Measurements from ENCODE around the gene NEO1.

NEO1 gene

GRCh38 chr15:73335471-73335870, 283.2 kb downstream of the NEO1 start:
- no peak for DNase-seq

- no peak for DNase-seq
Observed at GRCh38 chr15:73336756-73337155, 284.5 kb downstream of the NEO1 start.

GRCh38 chr15:73337187-73337586, 284.9 kb downstream of the NEO1 start:
- DNase-seq: no peak

- no peak for DNase-seq
Observed at GRCh38 chr15:73338058-73338457, 285.8 kb downstream of the NEO1 start.

GRCh38 chr15:73338606-73339374, 286.5 kb downstream of the NEO1 start:
- DNase-seq: no peak

- no peak for DNase-seq
Observed at GRCh38 chr15:73340502-73341192, 288.4 kb downstream of the NEO1 start.

GRCh38 chr15:73341886-73342600, 289.8 kb downstream of the NEO1 start:
- DNase-seq: no peak

- DNase-seq: peak; percentile 82
Observed at GRCh38 chr15:73344056-73344455, 291.8 kb downstream of the NEO1 start.

- no peak for DNase-seq
Observed at GRCh38 chr15:73345658-73346057, 293.4 kb downstream of the NEO1 start.

- DNase-seq: peak; percentile 51
Observed at GRCh38 chr15:73346735-73347312, 294.6 kb downstream of the NEO1 start.

GRCh38 chr15:73349191-73349590, 296.9 kb downstream of the NEO1 start:
- DNase-seq: no peak

- no peak for DNase-seq
Observed at GRCh38 chr15:73352082-73352481, 299.8 kb downstream of the NEO1 start.

- no peak for DNase-seq
Observed at GRCh38 chr15:73353734-73354133, 301.5 kb downstream of the NEO1 start.

GRCh38 chr15:73354241-73354640, 302.0 kb downstream of the NEO1 start:
- DNase-seq: no peak

Measured in NCI-H226 (cell line).